ENCODE data around the gene SCT.
"Not testable (repeated sequence)": the region's sequence is repeated elsewhere in the genome, so short reads cannot be mapped to it uniquely, and the experiment has no call there.

SCT gene

DNA sequence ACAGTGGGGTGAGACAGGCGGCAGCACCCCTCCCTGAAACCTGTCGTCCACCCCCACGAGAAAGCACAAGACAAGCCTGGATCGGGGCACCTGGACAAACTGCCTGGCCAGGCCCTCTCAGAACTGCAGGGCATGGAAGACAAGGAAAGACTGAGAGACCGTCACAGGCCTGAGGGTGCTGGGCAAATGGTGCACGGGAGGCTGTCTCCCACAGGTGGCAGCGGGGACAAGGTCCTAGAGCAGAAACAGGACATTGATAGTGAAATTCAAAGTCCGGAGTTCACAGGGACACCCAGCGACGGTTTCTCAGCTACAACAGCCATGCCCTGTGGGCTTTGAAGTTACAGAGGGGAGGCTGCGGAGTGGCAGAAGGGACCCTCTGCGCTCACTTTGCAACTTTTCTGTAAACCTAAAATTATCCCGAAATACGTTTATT is 30.7 kb upstream of the SCT start:
- DNase-seq (ENCODE audit: low read depth, low spot score): no peak
- Histone ChIP-seq H3K27ac (ENCODE audit: low read length) (no peak overlapping the region), H3K4me3 (ENCODE audit: low read length) (no peak overlapping the region), H3K27me3 (ENCODE audit: control insufficient read depth, insufficient read depth, low read length) (no peaks in the 10 kb centered on the region), H3K4me1 (ENCODE audit: control insufficient read depth, insufficient read depth, low read length) (no peaks in the 10 kb centered on the region), H3K9me3 (ENCODE audit: control insufficient read depth, insufficient read depth, low read length) (no peaks in the 10 kb centered on the region), H3K36me3 (ENCODE audit: control insufficient read depth, insufficient read depth, low read length) (peaks cover 14% of the 10 kb centered on the region; the same call in 1 of the 2 replicates)
- WGBS (ENCODE audit: insufficient coverage, insufficient read length): 100% methylated on average over 2 of the region's 14 CpGs

DNA sequence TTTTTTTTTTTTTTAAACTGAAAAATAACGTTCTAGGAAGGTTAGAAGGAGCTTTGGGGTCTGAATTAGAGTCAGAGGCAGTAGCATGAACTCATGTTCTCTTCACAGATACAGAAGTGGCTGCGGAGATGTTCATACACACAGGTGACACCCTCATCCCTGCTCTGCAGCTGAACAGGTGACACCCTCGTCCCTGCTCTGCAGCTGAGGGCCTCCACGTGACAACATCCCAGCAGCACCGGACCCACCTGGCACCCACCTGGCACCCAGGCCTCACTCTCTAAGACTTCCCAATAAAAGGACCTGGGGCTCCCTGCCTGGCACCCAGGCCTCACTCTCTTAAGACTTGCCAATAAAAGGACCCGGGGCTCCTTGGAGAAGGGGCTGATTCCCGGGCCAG is 29.9 kb upstream of the SCT start:
- no CpG with 5 or more reads among the region's 7 CpGs for WGBS (ENCODE audit: insufficient coverage, insufficient read length)
- Histone ChIP-seq H3K4me1 (ENCODE audit: control insufficient read depth, insufficient read depth, low read length) (no peaks in the 10 kb centered on the region), H3K27ac (ENCODE audit: low read length) (no peak overlapping the region), H3K27me3 (ENCODE audit: control insufficient read depth, insufficient read depth, low read length) (no peaks in the 10 kb centered on the region), H3K4me3 (ENCODE audit: low read length) (no peak overlapping the region), H3K36me3 (ENCODE audit: control insufficient read depth, insufficient read depth, low read length) (peaks cover 14% of the 10 kb centered on the region; the same call in 1 of the 2 replicates), H3K9me3 (ENCODE audit: control insufficient read depth, insufficient read depth, low read length) (no peaks in the 10 kb centered on the region)
- no peak for DNase-seq (ENCODE audit: low read depth, low spot score)

DNA sequence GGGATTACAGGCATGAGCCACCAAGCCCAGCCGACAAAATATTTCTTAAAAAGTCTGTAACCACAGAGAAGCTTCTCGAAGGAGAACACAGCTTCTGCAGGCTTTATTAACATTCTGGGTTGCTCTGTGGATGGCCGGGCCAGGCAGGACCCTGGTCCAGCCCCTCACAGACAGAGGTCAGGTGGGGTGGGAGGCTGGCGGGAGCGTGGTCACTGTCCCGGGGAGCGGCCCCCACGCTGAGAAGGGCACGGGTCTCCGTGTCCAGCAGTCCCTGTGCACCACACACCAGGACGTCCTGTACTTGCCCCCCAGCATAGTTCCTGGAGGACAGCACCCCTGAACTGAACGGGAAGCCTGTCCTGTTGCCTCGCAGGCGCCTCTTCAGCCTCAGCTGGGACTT is 29.4 kb upstream of the SCT start:
- H3K4me1 ChIP-seq (ENCODE audit: control insufficient read depth, insufficient read depth, low read length): no peaks in the 10 kb centered on the region
- H3K4me3 ChIP-seq (ENCODE audit: low read length): no peak overlapping the region
- DNase-seq (ENCODE audit: low read depth, low spot score): no peak
- no peak overlapping the region for H3K27ac ChIP-seq (ENCODE audit: low read length)
- H3K9me3 ChIP-seq (ENCODE audit: control insufficient read depth, insufficient read depth, low read length): no peaks in the 10 kb centered on the region
- no peaks in the 10 kb centered on the region for H3K27me3 ChIP-seq (ENCODE audit: control insufficient read depth, insufficient read depth, low read length)
- H3K36me3 ChIP-seq (ENCODE audit: control insufficient read depth, insufficient read depth, low read length): peaks cover 14% of the 10 kb centered on the region; the same call in 1 of the 2 replicates
- WGBS (ENCODE audit: insufficient coverage, insufficient read length): no CpG with 5 or more reads among the region's 14 CpGs

DNA sequence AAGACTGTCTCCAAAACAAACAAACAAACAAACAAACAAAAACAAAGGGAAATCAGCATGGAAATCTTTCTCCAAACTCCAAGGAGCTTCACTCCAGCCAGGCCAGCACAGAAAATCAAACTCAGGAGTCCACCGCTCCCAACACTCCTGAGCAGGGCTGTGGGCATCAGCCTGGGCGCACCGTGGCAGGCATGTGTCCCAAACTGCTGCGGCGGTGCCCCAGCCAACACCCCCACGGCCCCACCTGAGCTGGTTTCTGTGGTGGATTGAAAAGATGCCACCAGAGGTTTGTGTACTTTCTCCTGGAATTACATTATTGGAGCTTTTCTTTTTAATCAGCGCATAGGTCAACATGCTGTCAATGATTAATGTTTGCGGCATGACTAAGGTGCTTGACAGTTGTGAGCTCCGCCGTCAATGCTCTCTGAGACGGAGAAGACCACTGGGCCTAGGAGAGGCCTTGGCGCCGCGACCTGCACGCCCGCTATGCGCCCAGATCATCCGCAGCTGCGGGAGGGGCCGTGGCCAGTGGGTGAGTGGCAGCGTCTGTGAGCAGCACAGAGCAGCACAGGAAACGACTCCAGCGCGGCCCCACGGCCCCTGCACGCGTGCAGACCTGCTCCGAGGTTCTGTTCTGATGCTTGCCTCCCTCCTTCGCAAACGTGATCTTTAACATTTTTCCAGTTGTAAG is 28.2 kb upstream of the SCT start:
- no peak for DNase-seq (ENCODE audit: low read depth, low spot score)
- no peak overlapping the region for H3K4me3 ChIP-seq (ENCODE audit: low read length)
- WGBS (ENCODE audit: insufficient coverage, insufficient read length): no CpG with 5 or more reads among the region's 30 CpGs
- H3K27ac ChIP-seq (ENCODE audit: low read length): no peak overlapping the region
- no peaks in the 10 kb centered on the region for H3K9me3 ChIP-seq (ENCODE audit: control insufficient read depth, insufficient read depth, low read length)
- no peaks in the 10 kb centered on the region for H3K4me1 ChIP-seq (ENCODE audit: control insufficient read depth, insufficient read depth, low read length)
- no peaks in the 10 kb centered on the region for H3K27me3 ChIP-seq (ENCODE audit: control insufficient read depth, insufficient read depth, low read length)
- peaks cover 14% of the 10 kb centered on the region; the same call in 1 of the 2 replicates for H3K36me3 ChIP-seq (ENCODE audit: control insufficient read depth, insufficient read depth, low read length)

DNA sequence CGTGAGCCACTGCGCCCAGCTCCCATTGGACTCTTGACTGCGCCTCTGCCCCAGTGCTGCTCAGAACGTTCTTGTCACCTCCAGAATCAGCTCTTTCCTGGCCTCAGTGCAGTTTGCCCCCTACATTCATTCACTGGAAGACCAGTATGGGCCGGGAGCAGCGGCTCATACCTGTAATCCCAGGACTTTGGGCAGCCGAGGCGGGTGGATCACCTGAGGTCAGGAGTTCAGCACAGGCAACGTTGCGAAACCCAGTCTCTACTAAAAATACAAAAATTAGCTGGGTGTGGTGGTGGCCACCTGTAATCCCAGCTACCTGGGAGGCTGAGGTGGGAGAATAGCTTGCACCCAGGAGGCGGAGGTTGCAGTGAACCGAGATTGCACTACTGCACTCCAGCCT is 27.5 kb upstream of the SCT start:
- not testable (repeated sequence) for H3K27me3 ChIP-seq (ENCODE audit: control insufficient read depth, insufficient read depth, low read length); H3K9me3 ChIP-seq (ENCODE audit: control insufficient read depth, insufficient read depth, low read length); H3K4me1 ChIP-seq (ENCODE audit: control insufficient read depth, insufficient read depth, low read length); DNase-seq (ENCODE audit: low read depth, low spot score); H3K27ac ChIP-seq (ENCODE audit: low read length); H3K4me3 ChIP-seq (ENCODE audit: low read length)
- no CpG with 5 or more reads among the region's 12 CpGs for WGBS (ENCODE audit: insufficient coverage, insufficient read length)
- peaks cover 10% of the 10 kb centered on the region; the same call in 1 of the 2 replicates for H3K36me3 ChIP-seq (ENCODE audit: control insufficient read depth, insufficient read depth, low read length)

DNA sequence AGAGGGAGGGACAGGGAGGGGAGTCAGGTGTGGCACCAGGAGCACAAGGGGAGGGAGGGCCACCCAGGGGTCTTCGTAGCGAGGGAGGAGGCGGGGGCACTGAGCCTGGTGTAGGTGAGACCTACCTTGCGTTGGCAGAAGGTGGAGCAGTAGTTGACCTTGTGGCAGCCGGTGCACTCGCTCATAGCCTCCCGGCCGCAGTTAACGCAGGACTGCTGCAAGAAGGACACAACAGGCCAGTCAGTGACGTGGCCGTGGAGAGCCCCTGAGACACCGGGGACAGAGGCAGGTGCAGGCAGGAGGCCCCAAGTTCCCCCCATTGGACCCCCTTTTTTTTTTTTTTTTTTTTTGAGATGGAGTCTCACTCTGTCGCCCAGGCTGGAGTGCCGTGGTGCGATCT is 26.9 kb upstream of the SCT start:
- no peaks in the 10 kb centered on the region for H3K9me3 ChIP-seq (ENCODE audit: control insufficient read depth, insufficient read depth, low read length)
- no peaks in the 10 kb centered on the region for H3K27me3 ChIP-seq (ENCODE audit: control insufficient read depth, insufficient read depth, low read length)
- no CpG with 5 or more reads among the region's 15 CpGs for WGBS (ENCODE audit: insufficient coverage, insufficient read length)
- peaks cover 9% of the 10 kb centered on the region; the same call in 1 of the 2 replicates for H3K36me3 ChIP-seq (ENCODE audit: control insufficient read depth, insufficient read depth, low read length)
- no peak overlapping the region for H3K27ac ChIP-seq (ENCODE audit: low read length)
- H3K4me1 ChIP-seq (ENCODE audit: control insufficient read depth, insufficient read depth, low read length): no peaks in the 10 kb centered on the region
- no peak for DNase-seq (ENCODE audit: low read depth, low spot score)
- H3K4me3 ChIP-seq (ENCODE audit: low read length): no peak overlapping the region

DNA sequence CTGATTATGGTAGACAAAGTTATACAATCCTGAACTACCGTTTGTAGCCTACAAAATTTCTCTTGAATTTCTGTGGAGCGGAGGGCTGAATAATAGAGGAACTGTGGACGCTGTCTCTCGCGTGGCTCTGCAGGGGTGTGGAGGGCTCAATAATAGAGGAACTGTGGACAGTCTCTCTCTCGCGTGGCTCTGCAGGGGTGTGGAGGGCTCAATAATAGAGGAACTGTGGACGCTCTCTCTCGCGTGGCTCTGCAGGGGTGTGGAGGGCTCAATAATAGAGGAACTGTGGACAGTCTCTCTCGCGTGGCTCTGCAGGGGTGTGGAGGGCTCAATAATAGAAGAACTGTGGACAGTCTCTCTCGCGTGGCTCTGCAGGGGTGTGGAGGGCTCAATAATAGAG is 26.2 kb upstream of the SCT start:
- H3K9me3 ChIP-seq (ENCODE audit: control insufficient read depth, insufficient read depth, low read length); H3K4me3 ChIP-seq (ENCODE audit: low read length); H3K27ac ChIP-seq (ENCODE audit: low read length); H3K4me1 ChIP-seq (ENCODE audit: control insufficient read depth, insufficient read depth, low read length); H3K36me3 ChIP-seq (ENCODE audit: control insufficient read depth, insufficient read depth, low read length); H3K27me3 ChIP-seq (ENCODE audit: control insufficient read depth, insufficient read depth, low read length); DNase-seq (ENCODE audit: low read depth, low spot score): not testable (repeated sequence)
- no CpG with 5 or more reads among the region's 14 CpGs for WGBS (ENCODE audit: insufficient coverage, insufficient read length)

DNA sequence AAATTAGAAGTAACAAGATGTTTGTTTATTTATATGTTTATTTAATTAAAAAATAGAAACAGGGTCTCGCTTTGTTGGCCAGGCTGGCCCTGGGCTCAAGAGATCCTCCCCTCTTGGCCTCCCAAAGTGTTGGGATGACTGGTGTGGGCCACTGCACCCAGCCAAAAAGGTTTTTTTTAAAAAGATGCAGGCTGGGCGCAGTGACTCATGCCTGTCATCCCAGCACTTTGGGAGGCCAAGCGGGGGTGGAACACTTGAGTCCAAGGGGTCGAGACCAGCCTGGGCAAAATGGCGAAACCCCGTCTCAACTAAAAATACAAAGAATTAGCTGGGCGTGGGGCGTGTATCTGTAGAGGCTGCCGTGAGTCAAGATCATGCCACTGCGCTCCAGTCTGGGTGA is 23.5 kb upstream of the SCT start:
- H3K36me3 ChIP-seq (ENCODE audit: control insufficient read depth, insufficient read depth, low read length): peaks cover 9% of the 10 kb centered on the region; the same call in 1 of the 2 replicates
- no CpG with 5 or more reads among the region's 10 CpGs for WGBS (ENCODE audit: insufficient coverage, insufficient read length)
- H3K27ac ChIP-seq (ENCODE audit: low read length): no peak overlapping the region

DNA sequence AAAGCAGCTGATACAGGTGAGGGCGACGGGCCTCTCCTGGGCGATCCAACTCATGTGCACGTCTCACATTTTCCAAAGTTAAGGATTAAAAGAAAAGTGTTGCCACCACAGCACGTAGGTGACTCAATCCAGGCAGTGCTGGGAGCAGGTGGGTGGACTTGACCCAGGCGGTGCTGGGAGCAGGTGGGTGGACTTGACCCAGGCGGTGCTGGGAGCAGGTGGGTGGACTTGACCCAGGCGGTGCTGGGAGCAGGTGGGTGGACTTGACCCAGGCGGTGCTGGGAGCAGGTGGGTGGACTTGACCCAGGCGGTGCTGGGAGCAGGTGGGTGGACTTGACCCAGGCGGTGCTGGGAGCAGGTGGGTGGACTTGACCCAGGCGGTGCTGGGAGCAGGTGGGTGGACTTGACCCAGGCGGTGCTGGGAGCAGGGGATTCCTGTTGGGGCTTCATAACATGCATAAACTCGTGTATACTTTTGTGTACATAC is 20.7 kb upstream of the SCT start:
- H3K4me3 ChIP-seq (ENCODE audit: low read length); H3K36me3 ChIP-seq (ENCODE audit: control insufficient read depth, insufficient read depth, low read length); H3K27me3 ChIP-seq (ENCODE audit: control insufficient read depth, insufficient read depth, low read length); DNase-seq (ENCODE audit: low read depth, low spot score); H3K27ac ChIP-seq (ENCODE audit: low read length); H3K4me1 ChIP-seq (ENCODE audit: control insufficient read depth, insufficient read depth, low read length); H3K9me3 ChIP-seq (ENCODE audit: control insufficient read depth, insufficient read depth, low read length): not testable (repeated sequence)
- no CpG with 5 or more reads among the region's 14 CpGs for WGBS (ENCODE audit: insufficient coverage, insufficient read length)

More for the DNA sequence above, 23.5 kb upstream of the SCT start:
- H3K27me3 ChIP-seq (ENCODE audit: control insufficient read depth, insufficient read depth, low read length): no peaks in the 10 kb centered on the region
- no peaks in the 10 kb centered on the region for H3K4me1 ChIP-seq (ENCODE audit: control insufficient read depth, insufficient read depth, low read length)
- H3K9me3 ChIP-seq (ENCODE audit: control insufficient read depth, insufficient read depth, low read length): no peaks in the 10 kb centered on the region
- DNase-seq (ENCODE audit: low read depth, low spot score): no peak
- H3K4me3 ChIP-seq (ENCODE audit: low read length): no peak overlapping the region

DNA sequence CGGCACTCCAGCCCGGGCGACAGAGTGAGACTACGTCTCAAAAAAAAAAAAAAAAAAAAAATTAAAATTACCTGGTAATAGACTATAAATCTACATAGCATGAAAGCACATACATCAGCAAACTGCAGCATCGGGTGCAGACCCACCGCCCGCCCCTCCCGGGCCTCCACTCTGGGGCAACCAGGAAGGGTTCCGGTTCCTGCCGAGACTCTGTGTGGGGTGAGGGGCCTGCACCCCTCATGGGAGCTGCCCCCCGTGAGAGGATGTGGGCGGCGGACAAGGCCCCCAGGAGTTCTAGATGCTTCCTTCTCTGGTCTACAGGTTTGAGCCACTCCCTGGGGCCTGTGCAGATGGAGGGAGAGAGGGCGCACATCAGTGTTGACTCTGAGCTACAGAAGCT is 19.2 kb upstream of the SCT start:
- WGBS (ENCODE audit: insufficient coverage, insufficient read length): no CpG with 5 or more reads among the region's 14 CpGs
- no peak overlapping the region for H3K27ac ChIP-seq (ENCODE audit: low read length)

DNA sequence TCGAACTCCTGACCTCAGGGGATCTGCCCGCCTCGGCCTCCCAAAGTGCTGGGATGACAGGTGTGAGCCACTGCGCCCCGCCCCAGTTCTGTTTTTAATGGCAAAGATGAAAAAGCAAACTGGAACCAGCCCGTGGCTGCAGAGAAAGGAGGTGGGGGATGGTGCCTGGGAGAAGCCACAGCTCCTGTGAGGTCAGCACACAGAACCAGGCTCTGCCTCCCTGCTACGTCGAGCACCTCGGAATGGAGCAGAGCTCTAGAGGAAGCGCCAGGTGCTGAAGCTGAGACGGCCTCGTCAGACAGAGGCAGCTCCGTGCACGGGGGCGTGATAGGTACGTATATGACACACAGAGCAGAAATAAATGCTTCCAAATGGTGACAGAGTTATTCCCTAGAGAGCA is 18.6 kb upstream of the SCT start:
- no peak overlapping the region for H3K4me3 ChIP-seq (ENCODE audit: low read length)
- no peak for DNase-seq (ENCODE audit: low read depth, low spot score)
- H3K36me3 ChIP-seq (ENCODE audit: control insufficient read depth, insufficient read depth, low read length): peaks cover 3% of the 10 kb centered on the region; the same call in 1 of the 2 replicates
- H3K27ac ChIP-seq (ENCODE audit: low read length): no peak overlapping the region
- H3K27me3 ChIP-seq (ENCODE audit: control insufficient read depth, insufficient read depth, low read length): no peaks in the 10 kb centered on the region; the same call in 1 of the 2 replicates
- WGBS (ENCODE audit: insufficient coverage, insufficient read length): no CpG with 5 or more reads among the region's 16 CpGs
- 0 out of 2 replicates have a peak, but pooled peaks cover 4% of the 10 kb centered on the region for H3K4me1 ChIP-seq (ENCODE audit: control insufficient read depth, insufficient read depth, low read length)
- no peaks in the 10 kb centered on the region for H3K9me3 ChIP-seq (ENCODE audit: control insufficient read depth, insufficient read depth, low read length)

More for the DNA sequence above, 19.2 kb upstream of the SCT start:
- Histone ChIP-seq H3K4me3 (ENCODE audit: low read length) (no peak overlapping the region), H3K36me3 (ENCODE audit: control insufficient read depth, insufficient read depth, low read length) (peaks cover 3% of the 10 kb centered on the region; the same call in 1 of the 2 replicates), H3K9me3 (ENCODE audit: control insufficient read depth, insufficient read depth, low read length) (no peaks in the 10 kb centered on the region), H3K27me3 (ENCODE audit: control insufficient read depth, insufficient read depth, low read length) (no peaks in the 10 kb centered on the region), H3K4me1 (ENCODE audit: control insufficient read depth, insufficient read depth, low read length) (0 out of 2 replicates have a peak, but pooled peaks cover 2% of the 10 kb centered on the region)
- no peak for DNase-seq (ENCODE audit: low read depth, low spot score)

Measured in iPS DF 6.9 (cell line).